Measurements from ENCODE around the gene AHR.
"Not testable (repeated sequence)": the region's sequence is repeated elsewhere in the genome, so short reads cannot be mapped to it uniquely, and the experiment has no call there.

Gene AHR

DNA sequence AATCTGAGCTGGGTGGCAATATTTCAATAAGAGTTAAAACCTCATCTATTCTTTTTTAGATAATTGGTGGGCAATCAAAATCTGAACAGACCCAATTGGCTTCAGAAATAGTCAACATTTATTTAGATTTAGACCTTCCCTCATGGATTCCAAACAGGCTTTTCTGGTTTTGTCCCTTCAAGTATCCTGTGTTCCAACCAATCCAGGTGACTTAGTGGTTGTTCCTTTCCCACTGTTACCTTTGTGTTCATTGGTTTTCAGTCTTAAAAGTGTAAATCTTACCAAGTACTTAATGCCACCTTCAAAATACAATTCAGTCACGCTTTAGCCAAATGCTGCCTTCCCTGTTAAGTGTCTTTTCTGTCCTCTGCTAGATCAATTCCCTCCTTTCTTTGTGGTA is 85.9 kb downstream of the AHR start:
- TF ChIP-seq, protein P1, sequence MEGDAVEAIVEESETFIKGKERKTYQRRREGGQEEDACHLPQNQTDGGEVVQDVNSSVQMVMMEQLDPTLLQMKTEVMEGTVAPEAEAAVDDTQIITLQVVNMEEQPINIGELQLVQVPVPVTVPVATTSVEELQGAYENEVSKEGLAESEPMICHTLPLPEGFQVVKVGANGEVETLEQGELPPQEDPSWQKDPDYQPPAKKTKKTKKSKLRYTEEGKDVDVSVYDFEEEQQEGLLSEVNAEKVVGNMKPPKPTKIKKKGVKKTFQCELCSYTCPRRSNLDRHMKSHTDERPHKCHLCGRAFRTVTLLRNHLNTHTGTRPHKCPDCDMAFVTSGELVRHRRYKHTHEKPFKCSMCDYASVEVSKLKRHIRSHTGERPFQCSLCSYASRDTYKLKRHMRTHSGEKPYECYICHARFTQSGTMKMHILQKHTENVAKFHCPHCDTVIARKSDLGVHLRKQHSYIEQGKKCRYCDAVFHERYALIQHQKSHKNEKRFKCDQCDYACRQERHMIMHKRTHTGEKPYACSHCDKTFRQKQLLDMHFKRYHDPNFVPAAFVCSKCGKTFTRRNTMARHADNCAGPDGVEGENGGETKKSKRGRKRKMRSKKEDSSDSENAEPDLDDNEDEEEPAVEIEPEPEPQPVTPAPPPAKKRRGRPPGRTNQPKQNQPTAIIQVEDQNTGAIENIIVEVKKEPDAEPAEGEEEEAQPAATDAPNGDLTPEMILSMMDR (IDR thresholded peaks at IDR 0.05; ENCODE audit: insufficient read depth, low read length, poor library complexity, severe bottlenecking): no peak
- H3K36me3 ChIP-seq (ENCODE audit: control insufficient read depth, insufficient read depth, low read length): no peaks in the 10 kb centered on the region
- no peaks in the 10 kb centered on the region for H3K27me3 ChIP-seq (replicated peaks; ENCODE audit: control insufficient read depth, insufficient read depth, low read length)
- H3K4me3 ChIP-seq (replicated peaks; ENCODE audit: low read depth, low read length): no peak overlapping the region
- DNase-seq (ENCODE audit: extremely low read depth, insufficient read length): no peak

DNA sequence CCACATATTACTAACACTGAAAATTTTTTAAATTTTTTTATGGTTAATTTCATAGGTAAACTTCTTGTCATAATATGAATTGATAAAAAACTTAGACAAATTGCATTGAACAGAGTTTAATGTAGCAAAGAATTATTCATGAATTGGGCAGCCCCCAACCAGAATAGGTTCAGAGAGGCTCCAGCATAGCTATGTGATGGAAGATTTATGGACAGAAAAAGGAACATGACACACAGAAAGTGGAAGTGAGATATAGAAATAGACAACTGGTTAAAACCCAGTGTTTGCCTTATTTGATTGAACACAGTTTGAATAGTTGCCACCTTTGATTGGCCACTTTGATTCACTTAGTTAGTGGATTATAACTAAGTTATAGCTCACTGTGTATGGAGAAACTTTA is 87.2 kb downstream of the AHR start:
- TF ChIP-seq, protein P1 (IDR thresholded peaks at IDR 0.05; ENCODE audit: insufficient read depth, low read length, poor library complexity, severe bottlenecking): no peak
- H3K36me3 ChIP-seq (ENCODE audit: control insufficient read depth, insufficient read depth, low read length): no peaks in the 10 kb centered on the region
- no peak for DNase-seq (ENCODE audit: extremely low read depth, insufficient read length)
- H3K27me3 ChIP-seq (replicated peaks; ENCODE audit: control insufficient read depth, insufficient read depth, low read length): no peaks in the 10 kb centered on the region
- no peak overlapping the region for H3K4me3 ChIP-seq (replicated peaks; ENCODE audit: low read depth, low read length)

DNA sequence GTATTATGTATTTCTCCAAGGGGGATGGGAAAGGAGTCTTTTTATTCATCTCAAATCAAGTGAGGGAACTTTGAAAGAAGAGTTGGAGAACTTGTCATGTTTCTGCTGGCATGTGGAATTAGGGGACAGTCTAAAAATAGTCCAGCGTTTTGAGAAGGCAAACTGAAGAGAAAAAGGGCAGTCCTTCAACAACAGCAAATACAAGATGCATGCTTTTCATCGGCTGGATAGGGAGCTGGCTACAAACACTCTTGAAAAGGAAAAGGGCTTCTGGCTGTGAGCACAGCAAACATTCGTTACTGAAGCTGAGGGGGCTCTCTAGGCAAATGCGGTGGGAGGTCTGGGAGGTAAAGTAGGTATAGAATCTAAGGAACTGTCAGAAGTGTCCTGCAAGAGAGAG is 91.9 kb downstream of the AHR start:
- TF ChIP-seq, protein P1 (IDR thresholded peaks at IDR 0.05; ENCODE audit: insufficient read depth, low read length, poor library complexity, severe bottlenecking): no peak
- H3K27me3 ChIP-seq (replicated peaks; ENCODE audit: control insufficient read depth, insufficient read depth, low read length): no peaks in the 10 kb centered on the region
- H3K4me3 ChIP-seq (replicated peaks; ENCODE audit: low read depth, low read length): no peak overlapping the region
- no peaks in the 10 kb centered on the region for H3K36me3 ChIP-seq (ENCODE audit: control insufficient read depth, insufficient read depth, low read length)
- no peak for DNase-seq (ENCODE audit: extremely low read depth, insufficient read length)

DNA sequence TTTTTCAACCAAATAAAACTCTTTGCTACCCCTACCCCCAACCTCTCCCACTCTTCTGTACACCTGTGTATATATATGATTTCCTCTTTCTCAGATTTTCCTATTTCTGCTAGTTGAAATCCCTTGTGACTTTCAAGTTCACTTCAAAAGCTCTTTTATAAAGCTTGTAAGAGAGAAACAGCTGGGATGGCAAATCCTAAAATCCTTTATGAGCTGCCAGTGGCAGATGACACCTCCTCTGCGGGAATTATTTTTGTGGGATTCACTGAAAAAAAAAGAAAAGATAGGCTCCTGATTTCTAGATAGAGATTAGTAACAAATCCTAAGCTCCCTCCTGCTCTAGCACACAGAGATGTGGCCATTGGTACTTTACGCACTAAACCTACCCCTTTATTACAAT is 92.9 kb downstream of the AHR start:
- H3K27me3 ChIP-seq (replicated peaks; ENCODE audit: control insufficient read depth, insufficient read depth, low read length): no peaks in the 10 kb centered on the region
- no peak overlapping the region for H3K4me3 ChIP-seq (replicated peaks; ENCODE audit: low read depth, low read length)
- no peaks in the 10 kb centered on the region for H3K36me3 ChIP-seq (ENCODE audit: control insufficient read depth, insufficient read depth, low read length)
- no peak for DNase-seq (ENCODE audit: extremely low read depth, insufficient read length)
- TF ChIP-seq, protein P1 (IDR thresholded peaks at IDR 0.05; ENCODE audit: insufficient read depth, low read length, poor library complexity, severe bottlenecking): no peak

DNA sequence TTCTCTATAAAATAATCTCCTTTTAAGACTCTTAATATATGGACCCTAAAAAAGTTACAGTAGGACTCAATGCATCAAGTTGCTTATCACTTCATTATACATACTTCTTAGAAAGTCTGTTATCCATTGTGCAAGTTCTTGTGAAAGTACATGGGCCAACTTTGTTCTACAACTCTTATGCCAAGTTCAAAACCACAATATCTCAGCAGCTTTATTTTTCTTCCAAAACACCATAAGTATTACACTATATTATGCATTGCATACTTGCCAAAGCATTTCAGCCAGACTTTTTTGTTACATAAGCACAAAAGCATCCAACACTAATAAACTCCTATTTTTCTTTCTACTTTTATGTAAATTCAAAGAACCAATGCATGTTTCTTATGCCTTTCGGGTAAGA is 94.4 kb downstream of the AHR start:
- Histone ChIP-seq H3K36me3 (ENCODE audit: control insufficient read depth, insufficient read depth, low read length) (no peaks in the 10 kb centered on the region), H3K4me3 (replicated peaks; ENCODE audit: low read depth, low read length) (no peak overlapping the region), H3K27me3 (replicated peaks; ENCODE audit: control insufficient read depth, insufficient read depth, low read length) (no peaks in the 10 kb centered on the region)
- no peak for DNase-seq (ENCODE audit: extremely low read depth, insufficient read length)
- TF ChIP-seq, protein P1 (IDR thresholded peaks at IDR 0.05; ENCODE audit: insufficient read depth, low read length, poor library complexity, severe bottlenecking): no peak

DNA sequence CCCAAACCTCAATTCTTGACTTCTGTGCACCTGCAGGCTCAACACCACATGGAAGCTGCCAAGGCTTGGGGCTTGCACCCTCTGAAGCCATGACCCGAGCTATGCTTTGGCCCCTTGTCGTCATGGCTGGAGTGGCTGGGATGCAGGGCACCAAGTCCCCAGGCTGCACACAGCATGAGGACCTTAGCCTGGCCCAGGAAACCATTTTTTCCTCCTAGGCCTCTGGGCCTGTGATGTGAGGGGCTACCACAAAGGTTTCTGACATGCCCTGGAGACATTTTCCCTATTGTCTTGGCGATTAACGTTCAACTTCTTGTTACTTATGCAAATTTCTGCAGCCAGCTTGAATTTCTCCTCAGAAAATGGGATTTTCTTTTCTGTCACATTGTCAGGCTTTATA is 96.1 kb downstream of the AHR start:
- DNase-seq (ENCODE audit: extremely low read depth, insufficient read length); H3K36me3 ChIP-seq (ENCODE audit: control insufficient read depth, insufficient read depth, low read length); H3K4me3 ChIP-seq (replicated peaks; ENCODE audit: low read depth, low read length); H3K27me3 ChIP-seq (replicated peaks; ENCODE audit: control insufficient read depth, insufficient read depth, low read length): not testable (repeated sequence)

All from GM06990 (cell line).